HepG2 (cell line): ENCODE measurements around the gene TOP1. TPM values are rescaled to one million over a fixed set of nuclear protein-coding genes. Genes with fewer than 3 reads are reported as not detected.
"Not testable (repeated sequence)": the region's sequence is repeated elsewhere in the genome, so short reads cannot be mapped to it uniquely, and the experiment has no call there.

Experiments used
- ATAC-seq: fragments of 200-7000 bp; cut with Tn5 transposase; 3 replicates; pipeline ENCODE4 v1.9.1; 2020; ENCODE audit warnings: mild to moderate bottlenecking, moderate library complexity
- BruUV-seq: library from RNA; stranded (reverse); fragments of 400-500 nt; replicated peaks from 2 replicates; lab custom pipeline; 2021; lab: Mats Ljungman, UMichigan
- CTCF ChIA-PET: fragments of 300-600 bp; formaldehyde crosslinking; extraction: SDS; loops from one replicate; lab custom pipeline; 2021; ENCODE audit warnings: low total read pairs, inconsistent platforms, low intra/inter-chr PET ratio; lab: Yijun Ruan, JAX
- POLR2A ChIA-PET: fragments of 350-600 bp; sonication (Branson Sonifier 250); formaldehyde crosslinking; loops from one replicate; lab custom pipeline; 2020; ENCODE audit warnings: antibody characterized with exemption, inconsistent platforms; lab: Yijun Ruan, JAX
- DNase-seq: peaks from one replicate; pipeline ENCODE4 v3.0.0-alpha.2; 2015; ENCODE audit warnings: low spot score
- FAIRE-seq: peaks from 3 replicates; lab custom pipeline; 2011; peaks lifted over from hg19 to GRCh38; lab: Jason Lieb, UNC
- H2AFZ ChIP-seq: one replicate; pipeline ENCODE4 v1.6.1; 2011; ENCODE audit warnings: low read length, inconsistent platforms
- H3K27ac ChIP-seq: fragments of 300-600 bp; 3 replicates; pipeline ENCODE4 v1.8.0; 2011; ENCODE audit warnings: mixed run types, mild to moderate bottlenecking, mixed read lengths, low read length, inconsistent platforms; ENCODE audit not compliant: insufficient read depth; ENCODE audit errors: extremely low read length
- H3K27me3 ChIP-seq, 2 experiments: fragments of 200-600 bp in 1 of 2; 2 replicates in 1 of 2; 3 replicates in 1 of 2; pipeline versions ENCODE4 v1.6.0 to v1.8.0; 2011; ENCODE audit warnings: low read length in 2 of 2, mild to moderate bottlenecking in 2 of 2, moderate library complexity in 2 of 2, inconsistent platforms in 1 of 2; ENCODE audit not compliant: insufficient read depth in 2 of 2, control insufficient read depth in 1 of 2
- H3K36me3 ChIP-seq, 2 experiments: fragments of 200-600 bp in 1 of 2; replicated peaks in 1 of 2; 2 replicates in 1 of 2; 3 replicates in 1 of 2; pipeline versions ENCODE4 v1.5.1 to v1.8.0; 2011; ENCODE audit warnings: low read length in 2 of 2, inconsistent platforms in 1 of 2; ENCODE audit not compliant: insufficient read depth in 2 of 2, control insufficient read depth in 1 of 2
- H3K4me1 ChIP-seq: 2 replicates; pipeline ENCODE4 v1.5.1; 2012; ENCODE audit warnings: low read length, inconsistent platforms; ENCODE audit not compliant: insufficient read depth
- H3K4me2 ChIP-seq: 2 replicates; pipeline ENCODE4 v1.6.0; 2011; ENCODE audit warnings: low read depth, low read length, inconsistent platforms
- H3K4me3 ChIP-seq, 3 experiments: fragments of 200-600 bp in 1 of 3; sonication (generic), shearing (Covaris generic) in 1 of 3; replicated peaks in 1 of 3; 2 replicates each; pipeline ENCODE4 v1.5.1; 2011 to 2016; ENCODE audit warnings: low read length in 3 of 3, inconsistent platforms in 2 of 3, low read depth in 2 of 3, mild to moderate bottlenecking in 2 of 3, control low read depth in 1 of 3, mixed read lengths in 1 of 3; ENCODE audit not compliant: insufficient read depth in 1 of 3
- H3K79me2 ChIP-seq: one replicate; pipeline ENCODE4 v1.6.1; 2011; ENCODE audit warnings: low read length, inconsistent platforms; ENCODE audit not compliant: insufficient read depth
- H3K9ac ChIP-seq: 2 replicates; pipeline ENCODE4 v1.6.0; 2011; ENCODE audit warnings: mild to moderate bottlenecking, low read depth, low read length, inconsistent platforms; ENCODE audit not compliant: insufficient read depth
- H3K9me3 ChIP-seq: 2 replicates; pipeline ENCODE4 v1.5.1; 2012; ENCODE audit warnings: mild to moderate bottlenecking, low read length
- H4K20me1 ChIP-seq: 2 replicates; pipeline ENCODE4 v1.6.0; 2011; ENCODE audit warnings: inconsistent platforms, mild to moderate bottlenecking, low read length, moderate library complexity; ENCODE audit not compliant: insufficient read depth
- CTCF ChIP-seq: sonication (generic); formaldehyde crosslinking; IDR thresholded peaks from 2 replicates; pipeline ENCODE4 v1.5.0; 2020; ENCODE audit warnings: mild to moderate bottlenecking, missing genetic modification reagents, moderate library complexity
- NCOA1 ChIP-seq: sonication (generic); formaldehyde crosslinking; IDR thresholded peaks from 2 replicates; pipeline ENCODE4 v1.9.0; 2021; ENCODE audit warnings: missing genetic modification reagents
- NR2F1 ChIP-seq, 2 experiments: fragments of 450-650 bp in 1 of 2; formaldehyde crosslinking in 1 of 2; IDR thresholded peaks; 2 replicates each; pipeline versions ENCODE4 v1.5.0 to v1.6.1; 2016 to 2020; ENCODE audit warnings: mild to moderate bottlenecking in 1 of 2, missing compliant biosample characterization in 1 of 2, missing genetic modification reagents in 1 of 2, moderate library complexity in 1 of 2
- PRMT3 ChIP-seq: sonication (generic); formaldehyde crosslinking; IDR thresholded peaks from 2 replicates; pipeline ENCODE4 v1.8.1; 2022; ENCODE audit warnings: low read depth, mild to moderate bottlenecking, moderate library complexity, missing genetic modification reagents, borderline replicate concordance
- ZNF781 ChIP-seq: sonication (generic); formaldehyde crosslinking; IDR thresholded peaks from 2 replicates; pipeline ENCODE4 v1.5.1; 2020; ENCODE audit warnings: borderline replicate concordance, mild to moderate bottlenecking, missing genetic modification reagents; ENCODE audit errors: not compliant biosample characterization
- WGBS: methylation state at CpG from one replicate; pipeline ENCODE4 v1.1.6; 2017; ENCODE audit warnings: low lambda C conversion rate; 5-methylcytosine and 5-hydroxymethylcytosine counted together
- in situ Hi-C: cut with HindIII; loops from 2 replicates; pipeline ENCODE4 v1.10.0; 2017; ENCODE audit warnings: low pct_unique_long_range_greater_than_20kb; ENCODE audit not compliant: extremely low pct_ligation_motif_present
- intact Hi-C: fragments of 100-400 bp; cut with micrococcal nuclease; formaldehyde crosslinking; loops from one replicate; pipeline ENCODE4 v1.10.0; 2022; ENCODE audit not compliant: unreplicated experiment
- polyA plus RNA-seq, 8 experiments: library from polyadenylated mRNA; depleted of rRNA in 3 of 8; stranded (reverse) in 7 of 8; unstranded in 1 of 8; fragments of >200 nt; fragmentation: Illumina TruSeq in 4 of 8; extraction: Trizol in 4 of 8; gene quantifications; 2 replicates each; pipeline versions ENCODE4 v1.2.1 to v1.2.3, GENCODE V29; 2011 to 2016; ENCODE audit warnings: low read depth in 4 of 8, missing spikeins in 1 of 8, mixed read lengths in 1 of 8; ENCODE audit not compliant: insufficient read depth in 1 of 8
- total RNA-seq, 5 experiments: library from RNA; depleted of rRNA; stranded (reverse); fragments of >200 nt; fragmentation: Illumina TruSeq; extraction: Trizol; gene quantifications; 2 replicates each; pipeline ENCODE4 v1.2.3, GENCODE V29; 2016; ENCODE audit warnings: low read depth in 1 of 5
- TF ChIP-seq, protein P1 (sequence below): sonication (generic); formaldehyde crosslinking; IDR thresholded peaks from 2 replicates; pipeline ENCODE4 v1.9.0; 2021; ENCODE audit warnings: mild to moderate bottlenecking, missing genetic modification reagents

The TOP1 gene
- total and polyA plus RNA-seq, 2 of the 13 experiments (the other 11 are each of a cell fraction or from before 2014, with no cell fraction given), result 10.2 to 19.4 TPM

DNA sequence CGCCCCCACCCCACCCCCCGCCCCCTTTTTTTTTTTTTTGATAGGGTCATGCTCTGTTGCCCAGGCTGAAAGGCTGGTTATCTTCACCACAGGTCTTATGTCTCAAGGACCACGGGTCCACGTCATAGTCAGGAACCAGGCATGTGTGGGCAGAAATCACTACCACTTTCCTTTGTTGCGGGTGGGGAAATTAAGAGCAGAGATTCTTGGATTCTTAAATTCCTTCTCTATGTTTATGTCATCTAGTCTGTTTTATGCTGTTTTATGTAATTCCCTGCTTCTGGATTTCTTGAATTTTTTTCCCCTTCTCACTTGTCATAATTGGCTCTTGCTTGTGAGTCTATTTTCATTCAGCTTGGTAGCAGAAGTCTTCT is 82.9 kb downstream of the TOP1 start (continued):
- TF ChIP-seq, protein P1, sequence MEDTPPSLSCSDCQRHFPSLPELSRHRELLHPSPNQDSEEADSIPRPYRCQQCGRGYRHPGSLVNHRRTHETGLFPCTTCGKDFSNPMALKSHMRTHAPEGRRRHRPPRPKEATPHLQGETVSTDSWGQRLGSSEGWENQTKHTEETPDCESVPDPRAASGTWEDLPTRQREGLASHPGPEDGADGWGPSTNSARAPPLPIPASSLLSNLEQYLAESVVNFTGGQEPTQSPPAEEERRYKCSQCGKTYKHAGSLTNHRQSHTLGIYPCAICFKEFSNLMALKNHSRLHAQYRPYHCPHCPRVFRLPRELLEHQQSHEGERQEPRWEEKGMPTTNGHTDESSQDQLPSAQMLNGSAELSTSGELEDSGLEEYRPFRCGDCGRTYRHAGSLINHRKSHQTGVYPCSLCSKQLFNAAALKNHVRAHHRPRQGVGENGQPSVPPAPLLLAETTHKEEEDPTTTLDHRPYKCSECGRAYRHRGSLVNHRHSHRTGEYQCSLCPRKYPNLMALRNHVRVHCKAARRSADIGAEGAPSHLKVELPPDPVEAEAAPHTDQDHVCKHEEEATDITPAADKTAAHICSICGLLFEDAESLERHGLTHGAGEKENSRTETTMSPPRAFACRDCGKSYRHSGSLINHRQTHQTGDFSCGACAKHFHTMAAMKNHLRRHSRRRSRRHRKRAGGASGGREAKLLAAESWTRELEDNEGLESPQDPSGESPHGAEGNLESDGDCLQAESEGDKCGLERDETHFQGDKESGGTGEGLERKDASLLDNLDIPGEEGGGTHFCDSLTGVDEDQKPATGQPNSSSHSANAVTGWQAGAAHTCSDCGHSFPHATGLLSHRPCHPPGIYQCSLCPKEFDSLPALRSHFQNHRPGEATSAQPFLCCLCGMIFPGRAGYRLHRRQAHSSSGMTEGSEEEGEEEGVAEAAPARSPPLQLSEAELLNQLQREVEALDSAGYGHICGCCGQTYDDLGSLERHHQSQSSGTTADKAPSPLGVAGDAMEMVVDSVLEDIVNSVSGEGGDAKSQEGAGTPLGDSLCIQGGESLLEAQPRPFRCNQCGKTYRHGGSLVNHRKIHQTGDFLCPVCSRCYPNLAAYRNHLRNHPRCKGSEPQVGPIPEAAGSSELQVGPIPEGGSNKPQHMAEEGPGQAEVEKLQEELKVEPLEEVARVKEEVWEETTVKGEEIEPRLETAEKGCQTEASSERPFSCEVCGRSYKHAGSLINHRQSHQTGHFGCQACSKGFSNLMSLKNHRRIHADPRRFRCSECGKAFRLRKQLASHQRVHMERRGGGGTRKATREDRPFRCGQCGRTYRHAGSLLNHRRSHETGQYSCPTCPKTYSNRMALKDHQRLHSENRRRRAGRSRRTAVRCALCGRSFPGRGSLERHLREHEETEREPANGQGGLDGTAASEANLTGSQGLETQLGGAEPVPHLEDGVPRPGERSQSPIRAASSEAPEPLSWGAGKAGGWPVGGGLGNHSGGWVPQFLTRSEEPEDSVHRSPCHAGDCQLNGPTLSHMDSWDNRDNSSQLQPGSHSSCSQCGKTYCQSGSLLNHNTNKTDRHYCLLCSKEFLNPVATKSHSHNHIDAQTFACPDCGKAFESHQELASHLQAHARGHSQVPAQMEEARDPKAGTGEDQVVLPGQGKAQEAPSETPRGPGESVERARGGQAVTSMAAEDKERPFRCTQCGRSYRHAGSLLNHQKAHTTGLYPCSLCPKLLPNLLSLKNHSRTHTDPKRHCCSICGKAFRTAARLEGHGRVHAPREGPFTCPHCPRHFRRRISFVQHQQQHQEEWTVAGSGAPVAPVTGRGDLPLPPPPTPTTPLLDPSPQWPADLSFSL (CRISPR knock-in tag), result no peak

DNA sequence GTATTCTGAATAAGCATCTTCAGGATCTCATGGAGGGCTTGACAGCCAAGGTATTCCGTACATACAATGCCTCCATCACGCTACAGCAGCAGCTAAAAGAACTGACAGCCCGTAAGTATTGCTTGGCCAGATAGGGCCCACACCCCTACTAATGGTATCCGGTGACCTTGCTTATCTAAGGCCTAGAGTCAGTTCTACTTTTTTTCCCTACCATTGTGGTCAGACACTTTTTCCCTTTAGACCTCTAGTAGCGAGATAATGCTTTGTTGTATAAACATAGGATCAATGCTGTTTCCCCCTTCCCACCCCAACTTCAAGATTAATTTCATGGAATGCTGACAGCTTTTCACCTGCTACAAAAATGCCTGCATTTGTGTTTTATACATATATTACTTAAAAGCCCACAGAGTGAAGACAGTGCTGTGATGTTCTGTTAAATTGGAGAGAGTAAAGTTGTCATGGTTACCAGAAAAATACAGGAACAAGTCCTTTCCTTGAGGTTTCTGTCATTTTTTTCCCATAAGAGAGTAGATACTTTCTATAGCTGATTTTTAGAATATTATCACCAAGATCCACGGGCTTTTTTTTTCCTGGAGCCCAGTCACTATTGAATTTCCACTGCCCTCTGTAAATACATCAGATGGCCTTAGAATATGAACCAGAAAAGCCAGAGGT is 87.8 kb downstream of the TOP1 start:
- Histone ChIP-seq H3K4me1 (peaks cover 17% of the 10 kb centered on the region), H3K27ac (no peak overlapping the region), H3K27me3 (no peaks in the 10 kb centered on the region), H3K4me2 (no peak overlapping the region), H3K9ac (no peak overlapping the region), H3K9me3 (no peaks in the 10 kb centered on the region), H3K79me2 (no peaks in the 10 kb centered on the region), H2AFZ (no peak overlapping the region), H4K20me1 (no peaks in the 10 kb centered on the region), H3K36me3 (peaks cover 51 to 89% of the 10 kb centered on the region in 2 experiments), H3K4me3 (no peak overlapping the region)
- CTCF ChIA-PET, result no interaction called here
- BruUV-seq, result no TSS peak
- ATAC-seq (no peak), FAIRE-seq (no peak), DNase-seq (no peak)
- intact Hi-C loops (no loop called here), in situ Hi-C loops (no loop called here)
- WGBS, result 98% methylated on average over 6 of the region's 6 CpGs
- POLR2A ChIA-PET, result interaction anchor here (1.0 kb wide), 1 partner anchor 19 kb away, joined by 3 read pairs; no protein-coding TSS in a partner anchor
- TF ChIP-seq NCOA1 (CRISPR knock-in tag) (no peak), PRMT3 (CRISPR knock-in tag) (no peak), CTCF (CRISPR knock-in tag) (no peak), NR2F1 (CRISPR knock-in tag; IDR thresholded peaks at IDR 0.05) (no peak), ZNF781 (no peak)

- CTCF ChIA-PET, H3K9ac ChIP-seq, ATAC-seq, H3K9me3 ChIP-seq, intact Hi-C loops, H3K79me2 ChIP-seq, H3K4me2 ChIP-seq, POLR2A ChIA-PET, H3K4me1 ChIP-seq, H4K20me1 ChIP-seq, H2AFZ ChIP-seq, BruUV-seq, H3K27me3 ChIP-seq, DNase-seq, H3K4me3 ChIP-seq, H3K27ac ChIP-seq, FAIRE-seq, in situ Hi-C loops: not testable (repeated sequence)
- H3K36me3 ChIP-seq, result peaks cover 58 to 89% of the 10 kb centered on the region in 2 experiments
- 93% methylated on average over 6 of the region's 6 CpGs for WGBS
Measured at GRCh38 chr20:41118159-41118558, 89.5 kb downstream of the TOP1 start.
